Ovary (tissue), 9 donors: ENCODE results near the gene C2orf80. TPM values are rescaled to one million over a fixed set of nuclear protein-coding genes. Genes with fewer than 3 reads are reported as not detected.
"Not testable (repeated sequence)": the region's sequence is repeated elsewhere in the genome, so short reads cannot be mapped to it uniquely, and the experiment has no call there.

Experiments used
- DNase-seq, 5 donors: peaks; one replicate each; pipeline ENCODE4 v3.0.0-alpha.2; 2019 to 2020
- H3K27ac ChIP-seq, 2 donors: fragments of 200-600 bp; one replicate each; pipeline versions ENCODE4 v1.5.1 to v1.8.0; 2019 to 2022
- H3K27me3 ChIP-seq: fragments of 200-600 bp; one replicate; pipeline ENCODE4 v1.8.0; 2022
- H3K36me3 ChIP-seq: fragments of 200-600 bp; sonication (generic); one replicate; pipeline ENCODE4 v1.5.1; 2019
- H3K4me1 ChIP-seq: one replicate; pipeline ENCODE4 v1.8.1; 2013; ENCODE audit warnings: mild to moderate bottlenecking, moderate library complexity; ENCODE audit not compliant: insufficient read depth
- H3K4me3 ChIP-seq: fragments of 200-600 bp; sonication (generic); one replicate; pipeline ENCODE4 v1.5.1; 2017
- H3K9me3 ChIP-seq, 2 donors: fragments of 200-600 bp in 1 of 2; sonication (generic) in 1 of 2; one replicate each; pipeline versions ENCODE4 v1.5.1 to v1.8.1; 2013 to 2019; ENCODE audit warnings: mild to moderate bottlenecking in 1 of 2, moderate library complexity in 1 of 2
- EP300 ChIP-seq: sonication (generic); formaldehyde crosslinking; IDR thresholded peaks from one replicate; pipeline ENCODE4 v1.6.1; 2017; ENCODE audit warnings: antibody characterized with exemption
- POLR2A ChIP-seq: fragments of 450-650 bp; IDR thresholded peaks from one replicate; pipeline ENCODE4 v1.6.1; 2017; ENCODE audit warnings: antibody characterized with exemption, mild to moderate bottlenecking, moderate library complexity
- WGBS, 3 donors: extraction: QIAGEN DNeasy Blood & Tissue Kit in 1 of 3; methylation state at CpG; one replicate each; pipeline versions ENCODE4 v1.1.5 to v1.1.7; 2013 to 2017; 5-methylcytosine and 5-hydroxymethylcytosine counted together
- intact Hi-C, 4 donors: fragments of 100-400 bp; cut with DNase I; formaldehyde crosslinking; loops; one replicate each; pipeline versions ENCODE4 v1.11.0 to v1.15.1; 2022 to 2023
- polyA plus RNA-seq, 2 donors: library from polyadenylated mRNA; stranded (reverse); fragments of 200-250 nt in 1 of 2; fragments of 350-450 nt in 1 of 2; fragmentation: Illumina TruSeq in 1 of 2; extraction: RNeasy Lipid Tissue Mini Kit (QIAGEN cat#74804) in 1 of 2; gene quantifications; one replicate each; pipeline ENCODE4 v1.2.3, GENCODE V29; 2013 to 2014
- total RNA-seq, 7 donors: library from RNA; depleted of rRNA in 2 of 7; stranded (reverse); fragments of >200 nt in 2 of 7; fragmentation: NEBNext Ultra II Directional in 3 of 7; extraction: Animal tissue kit (Norgen Biotek cat#: 25700) in 3 of 7; gene quantifications; one replicate each; pipeline versions ENCODE4 v1.1.0 to v1.2.4, GENCODE V29; 2016 to 2023
- TF ChIP-seq, protein P1 (sequence below), 3 donors: fragments of 450-650 bp in 2 of 3; fragments of 200-600 bp in 1 of 3; IDR thresholded peaks; one replicate each; pipeline versions ENCODE4 v1.5.1 to v1.8.0; 2016 to 2022; ENCODE audit warnings: antibody characterized with exemption in 3 of 3, mild to moderate bottlenecking in 1 of 3
- donor health status: DM: no; HTN: no; CAD: no; lungs with moderate emphysema.
- donor health status: DM: no; HTN: no; CAD: no.
- donor health status: Bipolar disorder and iron deficiency.
- donor health status: DM: yes; HTN: yes; CAD: no.
- donor health status: DM: no; HTN: no; CAD: no.
- donor health status: DM: yes; HTN: yes; CAD: no.

Gene C2orf80
- total and polyA plus RNA-seq, 9 donors, result not detected

- H3K4me1 ChIP-seq, result no peaks in the 10 kb centered on the region
- H3K4me3 ChIP-seq, result no peak overlapping the region
- TF ChIP-seq POLR2A, result no peak
- no peak for TF ChIP-seq EP300
- TF ChIP-seq, protein P1, sequence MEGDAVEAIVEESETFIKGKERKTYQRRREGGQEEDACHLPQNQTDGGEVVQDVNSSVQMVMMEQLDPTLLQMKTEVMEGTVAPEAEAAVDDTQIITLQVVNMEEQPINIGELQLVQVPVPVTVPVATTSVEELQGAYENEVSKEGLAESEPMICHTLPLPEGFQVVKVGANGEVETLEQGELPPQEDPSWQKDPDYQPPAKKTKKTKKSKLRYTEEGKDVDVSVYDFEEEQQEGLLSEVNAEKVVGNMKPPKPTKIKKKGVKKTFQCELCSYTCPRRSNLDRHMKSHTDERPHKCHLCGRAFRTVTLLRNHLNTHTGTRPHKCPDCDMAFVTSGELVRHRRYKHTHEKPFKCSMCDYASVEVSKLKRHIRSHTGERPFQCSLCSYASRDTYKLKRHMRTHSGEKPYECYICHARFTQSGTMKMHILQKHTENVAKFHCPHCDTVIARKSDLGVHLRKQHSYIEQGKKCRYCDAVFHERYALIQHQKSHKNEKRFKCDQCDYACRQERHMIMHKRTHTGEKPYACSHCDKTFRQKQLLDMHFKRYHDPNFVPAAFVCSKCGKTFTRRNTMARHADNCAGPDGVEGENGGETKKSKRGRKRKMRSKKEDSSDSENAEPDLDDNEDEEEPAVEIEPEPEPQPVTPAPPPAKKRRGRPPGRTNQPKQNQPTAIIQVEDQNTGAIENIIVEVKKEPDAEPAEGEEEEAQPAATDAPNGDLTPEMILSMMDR (IDR thresholded peaks at IDR 0.05), result no peak
- no peaks in the 10 kb centered on the region for H3K36me3 ChIP-seq
- no peaks in the 10 kb centered on the region for H3K9me3 ChIP-seq
- 92 to 95% (median 93%) methylated on average over 2 of the region's 2 CpGs for WGBS, 3 donors
- H3K27ac ChIP-seq, result no peak overlapping the region
- H3K27me3 ChIP-seq, result no peaks in the 10 kb centered on the region
- intact Hi-C loops, result no loop called here
- DNase-seq, result no peak
These were observed 35.0 kb upstream of the C2orf80 start for GRCh38 chr2:208224802-208225201.

- no peaks in the 10 kb centered on the region for H3K36me3 ChIP-seq
- no peak overlapping the region for H3K27ac ChIP-seq
- no peak for DNase-seq
- intact Hi-C loops, result no loop called here
- H3K27me3 ChIP-seq, result no peaks in the 10 kb centered on the region
- H3K4me3 ChIP-seq, result no peak overlapping the region
- H3K9me3 ChIP-seq, result no peaks in the 10 kb centered on the region
- WGBS, 3 donors, result 88 to 95% (median 91%) methylated on average over 3 of the region's 3 CpGs
- TF ChIP-seq, protein P1 (IDR thresholded peaks at IDR 0.05), result no peak
- TF ChIP-seq POLR2A, result no peak
- TF ChIP-seq EP300, result no peak
- H3K4me1 ChIP-seq, result no peaks in the 10 kb centered on the region
These were observed 32.5 kb upstream of the C2orf80 start for GRCh38 chr2:208222351-208222750.

- WGBS, 3 donors, result 81 to 90% (median 88%) methylated on average over 3 of the region's 3 CpGs
- H3K27ac ChIP-seq, H3K36me3 ChIP-seq, H3K4me3 ChIP-seq, intact Hi-C loops, H3K27me3 ChIP-seq, DNase-seq, H3K4me1 ChIP-seq, H3K9me3 ChIP-seq: not testable (repeated sequence)
These were observed 32.0 kb upstream of the C2orf80 start for GRCh38 chr2:208221873-208222272.

DNA sequence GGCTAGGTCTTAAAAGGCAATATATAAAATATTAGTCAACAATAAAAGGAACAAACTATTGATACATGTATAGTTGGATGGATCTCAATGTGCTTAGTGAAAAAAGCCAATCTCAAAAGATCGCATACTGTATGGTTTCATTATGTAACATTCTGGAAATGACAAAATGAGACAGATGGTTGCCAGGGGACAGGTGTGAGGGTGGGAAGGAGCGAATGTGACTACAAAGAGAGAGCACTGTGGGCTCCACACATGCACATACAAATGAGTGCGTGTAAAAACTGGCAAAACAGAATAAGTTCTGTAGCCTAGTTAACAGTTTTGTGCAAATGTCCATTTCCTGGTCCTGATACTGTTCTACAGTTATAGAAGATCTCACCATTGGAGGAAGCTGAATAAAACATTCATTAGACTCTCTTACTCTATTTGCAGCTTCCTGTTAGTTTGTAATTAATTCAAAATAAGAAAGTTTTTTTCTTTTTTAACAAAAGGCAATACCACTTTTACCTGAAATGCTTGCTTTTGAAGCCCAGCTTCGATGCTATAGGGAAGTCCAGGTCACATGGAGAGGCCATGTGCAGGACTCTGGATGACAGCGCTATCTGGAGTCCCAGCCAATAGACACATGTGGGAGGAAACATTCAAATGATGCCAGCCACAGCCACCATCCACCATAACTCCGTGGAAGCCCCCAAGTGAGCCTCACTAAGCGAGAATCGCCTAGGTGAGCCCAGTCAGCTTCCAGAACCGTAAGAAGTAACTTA, 21.0 kb upstream of the C2orf80 start:
- Histone ChIP-seq H3K27me3 (no peaks in the 10 kb centered on the region), H3K9me3 (no peaks in the 10 kb centered on the region), H3K4me1 (peaks cover 1% of the 10 kb centered on the region), H3K36me3 (no peaks in the 10 kb centered on the region), H3K4me3 (no peak overlapping the region), H3K27ac (no peak overlapping the region)
- 87 to 94% (median 90%) methylated on average over 9 of the region's 9 CpGs for WGBS, 3 donors
- intact Hi-C loops, result no loop called here
- no peak for DNase-seq
- TF ChIP-seq EP300 (no peak), POLR2A (no peak)
- TF ChIP-seq, protein P1 (IDR thresholded peaks at IDR 0.05), result no peak

- no peak for TF ChIP-seq POLR2A
- TF ChIP-seq, protein P1 (IDR thresholded peaks at IDR 0.05), result no peak
- TF ChIP-seq EP300, result no peak
- no peak for DNase-seq
- intact Hi-C loops, result no loop called here
- 92 to 94% (median 93%) methylated on average over 9 of the region's 9 CpGs for WGBS, 3 donors
- H3K27me3 ChIP-seq, result no peaks in the 10 kb centered on the region
- H3K9me3 ChIP-seq, result no peaks in the 10 kb centered on the region
- H3K4me3 ChIP-seq, result no peak overlapping the region
- H3K4me1 ChIP-seq, result peaks cover 3% of the 10 kb centered on the region
- no peaks in the 10 kb centered on the region for H3K36me3 ChIP-seq
- H3K27ac ChIP-seq, result no peak overlapping the region
These were observed 18.7 kb upstream of the C2orf80 start for GRCh38 chr2:208208335-208209085.
